ELF-1 (cell line): ENCODE results near the gene NLGN1.

Experiments used
- DNase-seq: peaks from one replicate; pipeline ENCODE4 v3.0.0-alpha.2; 2016; ENCODE audit warnings: low read depth, low spot score

NLGN1 gene

GRCh38 chr3:173632945-173633344 lies 235.4 kb downstream of the NLGN1 start:
- DNase-seq: no peak

GRCh38 chr3:173635826-173636225 lies 238.3 kb downstream of the NLGN1 start:
- no peak for DNase-seq

GRCh38 chr3:173639098-173639497 lies 241.6 kb downstream of the NLGN1 start:
- DNase-seq: no peak

GRCh38 chr3:173641696-173642095 lies 244.2 kb downstream of the NLGN1 start:
- DNase-seq: no peak

GRCh38 chr3:173644086-173645082 lies 246.8 kb downstream of the NLGN1 start:
- no peak for DNase-seq

- no peak for DNase-seq
These were observed 253.1 kb downstream of the NLGN1 start for GRCh38 chr3:173650596-173650995.

- DNase-seq: no peak
These were observed 254.5 kb downstream of the NLGN1 start for GRCh38 chr3:173652093-173652492.

GRCh38 chr3:173653781-173654180 lies 256.2 kb downstream of the NLGN1 start:
- DNase-seq: no peak

- DNase-seq: no peak
These were observed 262.4 kb downstream of the NLGN1 start for GRCh38 chr3:173659972-173660371.

GRCh38 chr3:173660645-173661299 lies 263.2 kb downstream of the NLGN1 start:
- no peak for DNase-seq

GRCh38 chr3:173663696-173664111 lies 266.2 kb downstream of the NLGN1 start:
- DNase-seq: no peak

- DNase-seq: no peak
These were observed 278.6 kb downstream of the NLGN1 start for GRCh38 chr3:173676094-173676493.

- DNase-seq: no peak
These were observed 283.7 kb downstream of the NLGN1 start for GRCh38 chr3:173681188-173681678.

- no peak for DNase-seq
These were observed 287.9 kb downstream of the NLGN1 start for GRCh38 chr3:173685456-173685855.

GRCh38 chr3:173688216-173688842 lies 290.8 kb downstream of the NLGN1 start:
- no peak for DNase-seq

GRCh38 chr3:173690542-173691180 lies 293.1 kb downstream of the NLGN1 start:
- no peak for DNase-seq

- DNase-seq: no peak
These were observed 301.8 kb downstream of the NLGN1 start for GRCh38 chr3:173699353-173699752.

GRCh38 chr3:173700336-173700735 lies 302.8 kb downstream of the NLGN1 start:
- DNase-seq: no peak

GRCh38 chr3:173702561-173702960 lies 305.0 kb downstream of the NLGN1 start:
- DNase-seq: no peak

GRCh38 chr3:173703771-173704170 lies 306.2 kb downstream of the NLGN1 start:
- no peak for DNase-seq

GRCh38 chr3:173706630-173707029 lies 309.1 kb downstream of the NLGN1 start:
- no peak for DNase-seq

GRCh38 chr3:173708191-173708590 lies 310.6 kb downstream of the NLGN1 start:
- DNase-seq: no peak
